Right ventricle myocardium superior (tissue), 1 donor: ENCODE data around the gene ASRGL1. TPM values are rescaled to one million over a fixed set of nuclear protein-coding genes. Genes with fewer than 3 reads are reported as not detected.
"Not testable (repeated sequence)": the region's sequence is repeated elsewhere in the genome, so short reads cannot be mapped to it uniquely, and the experiment has no call there.

Source experiments
- ATAC-seq: fragments of 200-7000 bp; cut with Tn5 transposase; one replicate; pipeline ENCODE4 v1.9.1; 2020; ENCODE audit warnings: mild to moderate bottlenecking; ENCODE audit not compliant: poor library complexity
- DNase-seq: peaks from one replicate; pipeline ENCODE4 v3.0.0-alpha.2; 2020
- intact Hi-C: fragments of 100-400 bp; cut with DNase I; formaldehyde crosslinking; loops from one replicate; pipeline ENCODE4 v1.11.2; 2022
- total RNA-seq: library from RNA; stranded (reverse); fragmentation: NEBNext Ultra II Directional; extraction: Animal tissue kit (Norgen Biotek cat#: 25700); gene quantifications from one replicate; pipeline ENCODE4 v1.2.1, GENCODE V29; 2021
- donor health status: DM: no; HTN: yes; CAD: no; lungs with severe emphysema.

Gene ASRGL1
- total RNA-seq, 1 donor from 2014 or later: 4.1 TPM

DNA sequence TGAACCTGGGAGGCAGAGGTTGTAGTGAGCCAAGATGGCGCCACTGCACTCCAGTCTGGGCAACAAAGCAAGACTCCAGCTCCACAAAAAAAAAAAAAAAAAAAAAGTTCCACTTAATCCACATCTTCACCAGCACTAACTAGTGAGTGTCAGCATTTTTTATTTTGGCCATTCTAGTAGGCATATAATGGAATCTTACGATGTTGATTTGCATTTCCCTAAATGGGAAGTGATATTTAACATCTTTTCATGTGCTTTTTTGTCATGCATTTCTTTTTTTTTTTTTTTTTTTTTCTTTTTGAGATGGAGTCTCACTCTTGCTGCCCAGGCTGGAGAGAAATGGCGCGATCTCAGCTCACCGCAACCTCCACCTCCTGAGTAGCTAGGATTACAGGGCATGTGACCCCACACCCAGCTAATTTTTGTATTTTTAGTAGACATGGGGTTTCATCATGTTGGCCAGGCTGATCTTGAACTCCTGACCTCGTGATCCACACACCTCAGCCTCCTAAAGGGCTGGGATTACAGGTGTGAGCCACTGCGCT is 6.5 kb downstream of the ASRGL1 start:
- intact Hi-C loops, DNase-seq, ATAC-seq: not testable (repeated sequence)

GRCh38 chr11:62344210-62344609 is 7.0 kb downstream of the ASRGL1 start:
- intact Hi-C loops: no loop called here
- ATAC-seq: no peak
- DNase-seq: no peak

GRCh38 chr11:62345861-62346260 is 8.6 kb downstream of the ASRGL1 start:
- no peak for DNase-seq
- intact Hi-C loops: no loop called here

DNA sequence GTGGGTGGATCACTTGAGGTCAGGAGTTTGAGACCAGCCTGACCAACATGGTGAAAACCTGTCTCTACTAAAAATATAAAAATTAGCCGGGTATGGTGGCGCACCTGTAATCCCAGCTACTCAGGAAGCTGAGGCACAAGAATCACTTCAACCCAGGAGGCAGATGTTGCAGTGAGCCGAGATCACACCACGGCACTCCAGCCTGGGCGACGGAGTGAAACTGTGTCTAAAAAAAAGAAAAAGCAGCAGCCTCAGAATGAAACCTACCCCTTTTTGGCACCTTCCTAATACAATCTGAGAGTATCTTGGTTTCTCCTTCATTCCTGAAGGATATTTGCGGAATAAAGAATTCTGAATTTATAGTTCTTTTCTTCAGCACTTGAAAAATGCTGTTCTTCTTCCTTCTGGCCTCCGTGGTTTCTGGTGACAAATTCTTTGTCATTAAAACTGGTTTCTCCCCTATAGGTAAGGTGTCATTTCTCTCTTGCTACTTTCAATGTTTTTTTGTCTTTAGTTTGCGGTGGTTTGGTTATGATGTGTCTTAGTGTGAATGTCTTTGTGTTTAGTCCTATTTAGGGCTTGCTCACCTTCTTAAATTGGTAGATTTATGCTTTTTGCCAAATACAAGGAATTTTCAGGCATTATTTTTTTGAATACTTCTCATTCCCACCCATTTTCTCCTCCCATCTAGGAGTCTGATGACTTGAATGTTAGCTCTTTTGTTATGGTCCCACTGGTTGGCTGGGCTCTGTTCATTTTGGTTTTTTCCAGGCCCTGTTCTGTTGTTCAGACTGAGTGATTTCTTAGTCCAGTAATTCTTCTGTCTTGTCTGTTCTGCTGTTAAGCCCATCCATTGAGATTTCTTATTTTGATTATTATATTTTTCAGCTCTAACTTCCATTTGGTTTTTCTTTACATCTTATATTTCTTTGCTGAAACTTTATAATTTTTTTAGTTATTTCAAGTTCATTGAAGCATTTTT is 15.4 kb downstream of the ASRGL1 start:
- ATAC-seq: no peak
- intact Hi-C loops: no loop called here
- no peak for DNase-seq

More at GRCh38 chr11:62345861-62346260, 8.6 kb downstream of the ASRGL1 start:
- ATAC-seq: no peak

GRCh38 chr11:62353841-62354240 is 16.6 kb downstream of the ASRGL1 start:
- intact Hi-C loops: no loop called here

DNA sequence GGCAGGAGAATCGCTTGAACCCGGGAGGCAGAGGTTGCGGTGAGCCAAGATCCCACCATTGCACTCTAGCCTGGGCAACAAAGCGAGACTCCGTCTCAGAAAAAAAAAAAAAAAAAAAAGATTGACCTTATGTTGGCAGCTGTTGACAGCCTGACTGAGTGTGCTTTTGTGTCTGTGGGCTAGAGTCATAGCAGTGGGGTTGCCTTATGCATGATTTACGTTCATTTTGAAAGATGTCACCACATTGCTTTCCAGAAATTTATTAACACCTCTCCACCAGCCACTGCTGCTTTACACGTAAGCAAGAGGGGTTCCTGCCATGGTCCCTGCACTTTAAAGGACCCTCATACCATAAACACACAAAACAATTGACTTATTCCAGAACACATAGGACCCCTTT is 21.0 kb downstream of the ASRGL1 start:
- no peak for ATAC-seq
- intact Hi-C loops: no loop called here
- DNase-seq: no peak

More at GRCh38 chr11:62353841-62354240, 16.6 kb downstream of the ASRGL1 start:
- ATAC-seq (no peak), DNase-seq (no peak)

- no peak for ATAC-seq
- no peak for DNase-seq
- intact Hi-C loops: no loop called here
These were observed 22.2 kb downstream of the ASRGL1 start for GRCh38 chr11:62359475-62359874.

GRCh38 chr11:62360685-62361084 is 23.4 kb downstream of the ASRGL1 start:
- ATAC-seq (no peak), DNase-seq (no peak)
- intact Hi-C loops: no loop called here

DNA sequence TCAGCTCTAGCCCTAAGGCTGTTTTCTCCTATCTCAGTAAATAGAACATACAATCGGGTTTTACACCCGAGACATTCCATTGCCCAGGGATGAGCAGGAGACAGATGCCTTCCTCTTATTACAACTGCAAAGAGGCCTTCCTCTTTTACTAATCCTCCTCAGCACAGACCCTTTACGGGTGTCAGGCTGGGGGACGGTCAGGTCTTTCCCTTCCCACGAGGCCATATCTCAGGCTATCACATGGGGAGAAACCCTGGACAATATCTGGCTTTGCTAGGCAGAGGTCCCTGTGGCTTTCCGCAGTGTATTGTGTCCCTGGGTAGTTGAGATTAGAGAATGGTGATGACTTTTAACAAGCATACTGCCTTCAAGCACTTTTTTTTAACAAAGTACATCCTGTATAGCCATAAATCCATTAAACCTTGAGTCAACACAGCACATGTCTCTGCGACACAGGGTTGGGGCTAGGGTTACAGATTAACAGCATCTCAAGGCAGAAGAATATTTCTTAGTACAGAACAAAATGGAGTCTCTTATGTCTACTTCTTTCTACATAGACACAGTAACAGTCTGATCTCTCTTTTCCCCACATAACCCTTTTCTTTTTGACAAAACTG is 31.7 kb downstream of the ASRGL1 start:
- intact Hi-C loops, DNase-seq, ATAC-seq: not testable (repeated sequence)

- ATAC-seq (no peak), DNase-seq (peak; percentile 66)
- intact Hi-C loops: no loop called here
These were observed 33.6 kb downstream of the ASRGL1 start for GRCh38 chr11:62370743-62371440.

DNA sequence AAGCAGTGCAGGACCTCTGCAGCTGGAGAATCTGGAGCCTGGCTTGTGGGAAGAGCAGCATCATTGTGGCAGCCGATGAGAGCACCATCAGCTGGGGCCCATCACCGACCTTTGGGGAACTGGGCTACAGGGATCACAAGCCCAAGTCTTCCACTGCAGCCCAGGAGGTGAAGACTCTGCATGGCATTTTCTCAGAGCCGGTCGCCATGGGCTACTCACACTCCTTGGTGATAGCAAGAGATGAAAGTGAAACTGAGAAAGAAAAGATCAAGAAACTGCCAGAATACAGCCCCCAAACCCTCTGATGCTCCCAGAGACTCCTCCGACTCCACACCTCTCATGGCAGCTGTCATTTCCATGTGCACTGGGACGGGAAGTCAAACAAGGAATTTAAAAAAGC is 35.6 kb downstream of the ASRGL1 start:
- ATAC-seq (no peak), DNase-seq (no peak)
- intact Hi-C loops: no loop called here

DNA sequence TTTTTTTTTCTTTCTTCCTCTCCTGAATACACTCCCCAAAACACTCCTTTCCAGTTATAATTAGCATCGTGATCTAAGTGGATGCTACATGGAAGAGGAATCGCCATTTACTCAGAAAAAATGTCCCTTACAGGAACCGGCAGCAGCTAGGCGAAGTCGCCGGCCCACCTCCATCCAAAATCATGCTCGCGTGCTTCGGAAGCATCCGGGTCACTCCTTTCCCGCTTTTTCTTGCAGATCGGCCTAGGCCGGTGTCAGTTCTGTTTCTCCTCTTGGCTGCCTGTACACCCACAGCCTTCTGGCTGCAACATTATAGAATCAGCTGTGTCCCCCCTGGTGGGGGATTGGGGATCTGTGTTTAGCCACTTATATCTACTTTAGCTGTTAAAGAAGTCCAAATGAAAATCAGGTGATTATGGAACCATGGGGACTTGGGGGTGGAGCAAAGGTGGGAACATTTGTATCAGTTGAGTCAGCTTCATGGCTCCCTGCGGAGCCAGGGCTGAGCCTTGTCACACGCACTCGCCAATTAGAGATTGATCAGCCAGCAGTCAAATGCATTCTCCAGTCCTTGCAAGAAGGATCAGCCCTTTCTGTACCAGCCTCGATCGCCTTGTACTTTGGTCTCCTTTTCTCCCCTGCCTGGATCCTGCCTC is 36.3 kb downstream of the ASRGL1 start:
- intact Hi-C loops: no loop called here
- ATAC-seq: no peak
- DNase-seq: no peak

DNA sequence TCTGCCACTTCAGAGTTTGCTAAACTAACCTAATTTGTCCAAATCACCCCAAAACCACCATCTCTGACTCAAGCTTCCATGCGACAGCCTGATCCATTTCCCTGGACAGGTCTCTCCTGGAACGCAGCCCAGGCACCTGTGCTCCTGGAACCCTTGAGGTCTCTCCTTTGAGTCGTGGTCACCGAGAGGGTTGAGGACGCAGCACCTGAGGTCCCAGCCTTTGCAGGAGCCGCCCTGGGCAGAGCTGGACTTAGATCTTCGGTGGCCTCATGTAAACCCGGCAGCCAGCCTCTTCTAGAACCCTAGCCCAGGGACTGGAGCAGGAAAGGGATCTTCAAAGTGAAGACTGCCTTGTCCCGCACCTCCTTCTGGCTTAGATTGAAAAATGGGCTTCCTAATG is 37.6 kb downstream of the ASRGL1 start:
- intact Hi-C loops: no loop called here
- DNase-seq (no peak), ATAC-seq (no peak)

DNA sequence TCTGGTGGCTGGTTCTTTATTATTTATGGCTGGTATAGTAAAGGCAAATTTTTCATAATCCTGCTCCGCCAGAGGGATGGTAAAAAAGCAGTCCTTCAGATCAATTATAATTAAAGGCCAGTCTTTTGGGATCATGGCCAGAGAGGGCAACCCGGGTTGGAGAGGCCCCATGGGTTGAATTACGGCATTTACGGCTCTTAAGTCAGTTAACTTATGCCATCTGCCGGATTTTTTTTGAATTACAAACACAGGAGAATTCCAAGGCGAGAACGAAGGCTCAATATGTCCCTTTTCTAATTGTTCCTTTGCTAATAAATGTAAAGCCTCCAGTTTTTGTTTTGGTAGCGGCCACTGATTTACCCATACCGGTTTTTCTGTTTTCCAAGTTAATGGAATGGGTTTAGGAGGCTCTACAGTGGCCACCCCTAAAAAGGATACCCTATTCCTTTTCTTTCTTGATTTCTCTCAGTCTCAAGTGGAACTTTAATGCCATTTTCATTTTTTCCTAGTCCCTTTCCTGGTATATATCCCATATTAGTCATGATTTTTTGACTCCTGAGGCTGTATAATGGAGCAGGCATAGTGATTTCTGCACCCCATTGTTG is 41.3 kb downstream of the ASRGL1 start:
- DNase-seq, ATAC-seq, intact Hi-C loops: not testable (repeated sequence)

DNA sequence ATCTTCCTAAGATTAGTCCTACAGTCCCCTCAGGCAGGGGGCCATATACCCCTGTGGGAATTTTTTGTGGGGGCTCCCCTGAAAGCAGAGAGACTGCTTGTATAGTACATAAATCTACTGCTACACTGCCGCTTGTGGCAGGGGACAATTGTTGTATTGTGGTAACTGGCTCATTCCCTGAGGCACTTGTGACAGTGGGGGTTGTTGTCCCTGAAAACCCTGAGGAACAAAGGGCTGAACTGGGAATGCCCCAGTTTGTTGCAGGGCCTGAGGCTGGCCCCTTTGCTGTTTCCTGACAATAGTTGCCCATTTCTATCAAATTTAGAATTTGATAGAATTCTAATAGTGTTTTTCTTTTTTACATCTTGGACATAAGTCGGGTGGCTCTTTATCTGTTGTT is 42.3 kb downstream of the ASRGL1 start:
- intact Hi-C loops, DNase-seq, ATAC-seq: not testable (repeated sequence)

DNA sequence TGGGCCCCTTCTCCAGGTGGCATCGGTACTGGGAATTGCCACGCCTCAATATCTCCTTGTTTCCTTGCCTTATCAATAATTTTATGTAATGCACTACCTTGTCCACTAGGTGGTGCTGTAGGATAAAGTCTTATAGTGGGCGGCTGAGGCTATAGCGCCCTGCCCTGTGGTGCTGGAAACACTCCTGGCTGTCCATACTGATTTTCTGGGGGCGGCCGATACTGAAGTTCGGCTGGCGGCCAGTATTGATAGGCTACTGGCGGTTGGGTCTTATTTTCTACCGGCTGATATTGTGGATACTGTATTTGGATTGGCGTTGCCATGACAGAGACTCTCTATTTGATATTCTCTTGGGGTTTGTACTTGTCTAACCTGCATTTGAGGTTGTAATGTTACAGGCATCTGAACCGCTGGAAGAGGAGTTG is 43.6 kb downstream of the ASRGL1 start:
- DNase-seq, intact Hi-C loops: not testable (repeated sequence)
- ATAC-seq: peak; percentile 82

DNA sequence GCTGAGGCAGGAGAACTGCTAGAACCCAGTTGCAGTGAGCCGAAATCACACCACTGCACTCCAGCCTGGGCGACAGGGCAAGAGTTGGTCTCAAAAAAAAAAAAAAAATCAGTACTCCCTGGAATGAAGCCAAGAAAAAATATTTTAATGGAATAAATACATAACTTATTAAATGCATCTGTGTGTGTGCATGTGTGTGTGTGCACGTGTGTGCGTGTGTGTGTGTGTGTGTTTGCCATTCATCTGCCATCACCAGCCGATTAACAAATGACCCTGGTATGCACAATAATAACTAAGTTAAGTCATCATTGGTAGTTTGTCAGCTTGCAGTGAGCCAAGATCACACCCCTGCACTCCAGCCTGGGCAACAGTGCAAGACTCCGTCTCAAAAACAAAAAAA is 46.6 kb downstream of the ASRGL1 start:
- DNase-seq (no peak), ATAC-seq (no peak)
- intact Hi-C loops: no loop called here

GRCh38 chr11:62386083-62386482 is 48.8 kb downstream of the ASRGL1 start:
- ATAC-seq, DNase-seq, intact Hi-C loops: not testable (repeated sequence)
